ENCODE results near the gene PTPRK. TPM values are rescaled to one million over a fixed set of nuclear protein-coding genes. Genes with fewer than 3 reads are reported as not detected.
A peak's percentile ranks its signal among the peaks of the same experiment; 100 is the strongest.

The PTPRK gene
- total RNA-seq, 2 experiments from 2014 or later = 2.8 to 5.0 TPM

DNA sequence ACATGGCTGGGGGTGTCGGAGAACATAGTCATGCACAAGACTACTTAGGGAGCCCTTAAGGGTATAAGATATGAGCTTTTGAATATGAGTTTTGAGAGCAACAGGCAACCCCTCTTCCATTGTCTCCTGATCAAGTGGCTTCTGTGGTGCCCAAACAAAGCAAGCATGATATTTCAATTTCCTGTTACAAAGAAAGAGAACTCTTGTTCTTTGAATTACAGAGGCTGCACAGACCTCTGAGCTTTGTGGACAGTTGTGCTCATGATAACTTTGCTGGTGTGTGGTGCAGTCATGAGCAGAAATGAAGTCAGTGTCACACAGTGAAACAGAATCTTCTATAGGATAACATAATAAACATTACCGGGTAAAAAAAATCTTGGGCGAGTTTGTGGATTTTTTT, 552.7 kb downstream of the PTPRK start:
- H3K36me3 Mint-ChIP-seq = peaks cover 17% of the 10 kb centered on the region
- POLR2A ChIA-PET = interaction anchor here (0.6 to 4.5 kb wide), 14 partner anchors 10 to 88 kb away, joined by 3 to 51 read pairs (median 8); partner anchors contain the start of gene THEMIS
- peak; percentile 75 for ATAC-seq (ENCODE audit: low read depth)
- no peaks in the 10 kb centered on the region for H3K27me3 Mint-ChIP-seq
- H3K27ac Mint-ChIP-seq = peak overlapping the region; percentile 84
- peaks cover 3% of the 10 kb centered on the region for H3K9me3 Mint-ChIP-seq
- peak overlapping the region; percentile 71 for H3K4me3 Mint-ChIP-seq
- peaks cover 35% of the 10 kb centered on the region for H3K4me1 Mint-ChIP-seq
- no peak for DNase-seq

DNA sequence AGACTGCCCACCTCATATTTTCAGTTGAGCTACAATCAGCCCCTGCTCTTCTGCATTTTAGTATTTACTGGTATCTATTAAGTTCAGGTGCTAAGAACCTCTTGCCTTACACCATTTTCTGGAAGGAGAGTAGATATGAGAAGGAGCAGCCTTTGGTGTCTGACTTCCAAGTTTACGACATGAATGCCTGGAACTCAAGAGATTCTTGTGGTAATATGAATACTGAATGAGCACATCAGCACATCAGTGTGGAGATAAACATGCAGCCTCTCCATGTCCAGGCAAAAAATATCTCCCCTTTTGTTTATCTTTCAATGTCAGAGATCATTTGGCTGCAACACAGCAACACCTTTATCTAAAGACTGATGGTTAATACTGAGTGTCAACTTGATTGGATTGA, 553.8 kb downstream of the PTPRK start:
- Mint-ChIP-seq H3K4me1 (peaks cover 25% of the 10 kb centered on the region), H3K27ac (peak overlapping the region; percentile 84), H3K36me3 (peaks cover 21% of the 10 kb centered on the region), H3K27me3 (no peaks in the 10 kb centered on the region), H3K9me3 (peaks cover 4% of the 10 kb centered on the region), H3K4me3 (peak overlapping the region; percentile 71)
- POLR2A ChIA-PET = interaction anchor here (3.5 to 4.5 kb wide), 3 partner anchors 12 to 66 kb away, joined by 15 to 51 read pairs (median 48); partner anchors contain the start of gene THEMIS
- no peak for ATAC-seq (ENCODE audit: low read depth)
- DNase-seq = no peak

DNA sequence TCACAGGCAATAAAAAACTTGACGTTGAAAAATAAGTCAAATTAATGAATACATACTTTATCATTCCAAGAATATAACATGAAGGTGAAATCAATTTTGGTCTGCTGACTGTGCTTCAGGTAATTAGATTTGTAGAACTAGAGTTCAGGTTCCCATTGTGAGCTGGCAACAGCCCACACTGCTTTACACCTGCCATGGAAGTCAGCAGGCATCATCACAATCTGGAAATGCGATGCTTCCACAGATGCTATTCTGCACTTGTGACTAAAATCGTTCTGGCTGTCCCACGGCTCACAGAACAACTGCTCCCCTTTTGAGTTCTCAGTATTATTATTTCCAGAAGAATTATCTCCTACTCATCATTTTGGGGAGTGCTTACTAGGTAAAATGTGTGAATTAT, 556.9 kb downstream of the PTPRK start:
- ATAC-seq (ENCODE audit: low read depth) (no peak), DNase-seq (no peak)
- Mint-ChIP-seq H3K27ac (no peak overlapping the region), H3K27me3 (no peaks in the 10 kb centered on the region), H3K9me3 (peaks cover 16% of the 10 kb centered on the region), H3K4me3 (no peak overlapping the region), H3K36me3 (peaks cover 33% of the 10 kb centered on the region), H3K4me1 (peaks cover 25% of the 10 kb centered on the region)
- POLR2A ChIA-PET = no interaction called here

DNA sequence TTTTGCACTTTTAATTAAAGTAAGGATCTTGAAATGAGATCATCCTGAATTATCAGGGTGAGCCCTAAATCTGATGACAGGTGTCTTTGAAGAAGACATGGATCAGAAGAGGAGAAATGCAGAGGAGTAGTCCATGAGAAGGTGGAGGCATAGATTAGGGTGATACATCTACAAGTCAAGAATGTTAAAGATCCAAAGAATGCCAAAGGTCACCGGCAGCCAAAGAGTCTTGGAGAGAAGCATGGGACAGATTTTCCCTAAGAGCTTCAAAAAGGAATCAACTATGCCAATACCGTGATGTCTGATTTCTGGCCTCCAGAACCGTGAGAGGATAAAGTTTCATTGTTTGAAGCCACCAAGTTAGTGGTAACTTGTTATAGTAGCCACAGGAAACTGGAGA, 560.5 kb downstream of the PTPRK start:
- no peak overlapping the region for H3K4me3 Mint-ChIP-seq
- peaks cover 38% of the 10 kb centered on the region for H3K36me3 Mint-ChIP-seq
- H3K4me1 Mint-ChIP-seq = peaks cover 19% of the 10 kb centered on the region
- H3K27ac Mint-ChIP-seq = no peak overlapping the region
- ATAC-seq (ENCODE audit: low read depth) = no peak
- DNase-seq = no peak
- peaks cover 16% of the 10 kb centered on the region for H3K9me3 Mint-ChIP-seq
- POLR2A ChIA-PET = interaction anchor here (0.5 kb wide), 1 partner anchor 19 kb away, joined by 3 read pairs; no protein-coding TSS in a partner anchor
- no peaks in the 10 kb centered on the region for H3K27me3 Mint-ChIP-seq

DNA sequence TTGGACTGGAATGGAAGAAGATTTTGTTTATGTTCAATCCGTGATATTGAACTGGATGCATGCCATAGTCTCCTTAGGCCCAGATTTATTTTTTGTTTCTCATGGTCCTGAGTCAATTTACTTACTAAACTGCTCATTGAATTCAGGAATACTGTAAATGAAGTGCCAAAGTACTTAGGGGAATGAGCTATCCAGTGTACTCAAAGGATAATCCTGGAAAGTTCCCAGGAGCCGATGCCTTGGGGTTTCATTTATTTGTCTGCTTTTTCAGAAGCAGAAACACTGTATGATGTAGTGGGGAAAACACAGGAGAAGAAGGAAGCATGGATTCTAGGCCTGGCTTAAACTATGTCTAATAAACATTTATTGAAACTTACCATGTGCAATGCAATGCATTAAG, 563.4 kb downstream of the PTPRK start:
- no peaks in the 10 kb centered on the region for H3K27me3 Mint-ChIP-seq
- H3K27ac Mint-ChIP-seq = no peak overlapping the region
- H3K36me3 Mint-ChIP-seq = peaks cover 37% of the 10 kb centered on the region
- no peak for ATAC-seq (ENCODE audit: low read depth)
- no peak for DNase-seq
- POLR2A ChIA-PET = no interaction called here
- peaks cover 42% of the 10 kb centered on the region for H3K4me1 Mint-ChIP-seq
- no peak overlapping the region for H3K4me3 Mint-ChIP-seq
- H3K9me3 Mint-ChIP-seq = peaks cover 12% of the 10 kb centered on the region

DNA sequence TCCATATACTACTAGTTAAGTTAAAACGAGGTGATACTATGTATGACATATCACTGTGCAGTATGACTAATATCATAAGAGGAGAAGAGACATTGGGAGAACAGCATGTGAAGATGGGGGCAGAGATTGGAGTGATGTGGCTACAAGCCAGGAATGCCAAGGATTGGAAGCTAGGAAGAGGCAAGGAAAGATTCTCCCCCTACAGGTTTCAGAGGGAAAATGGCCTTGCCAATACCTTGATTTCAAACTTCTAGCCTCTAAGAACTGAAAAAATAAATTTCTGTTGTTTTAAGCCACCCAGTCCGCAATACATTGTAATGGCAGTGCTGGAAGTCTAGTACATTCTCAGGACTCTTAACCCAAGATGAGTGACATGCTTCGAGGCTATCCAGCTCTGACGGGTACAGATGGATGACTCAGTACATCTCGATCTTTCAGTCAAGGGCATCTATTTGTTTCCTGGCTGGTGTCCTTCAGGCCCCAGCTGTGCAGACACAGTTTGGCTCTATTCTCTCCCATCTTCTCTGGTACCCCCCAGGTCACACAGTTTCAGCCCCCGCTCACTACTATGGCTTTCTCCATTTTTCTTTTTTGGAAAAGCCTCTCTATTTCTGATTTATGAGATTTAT, 564.0 kb downstream of the PTPRK start:
- POLR2A ChIA-PET = no interaction called here
- no peak overlapping the region for H3K4me3 Mint-ChIP-seq
- DNase-seq = no peak
- peaks cover 11% of the 10 kb centered on the region for H3K9me3 Mint-ChIP-seq
- H3K4me1 Mint-ChIP-seq = peaks cover 48% of the 10 kb centered on the region
- H3K36me3 Mint-ChIP-seq = peaks cover 33% of the 10 kb centered on the region
- H3K27me3 Mint-ChIP-seq = no peaks in the 10 kb centered on the region
- no peak overlapping the region for H3K27ac Mint-ChIP-seq
- ATAC-seq (ENCODE audit: low read depth) = no peak

DNA sequence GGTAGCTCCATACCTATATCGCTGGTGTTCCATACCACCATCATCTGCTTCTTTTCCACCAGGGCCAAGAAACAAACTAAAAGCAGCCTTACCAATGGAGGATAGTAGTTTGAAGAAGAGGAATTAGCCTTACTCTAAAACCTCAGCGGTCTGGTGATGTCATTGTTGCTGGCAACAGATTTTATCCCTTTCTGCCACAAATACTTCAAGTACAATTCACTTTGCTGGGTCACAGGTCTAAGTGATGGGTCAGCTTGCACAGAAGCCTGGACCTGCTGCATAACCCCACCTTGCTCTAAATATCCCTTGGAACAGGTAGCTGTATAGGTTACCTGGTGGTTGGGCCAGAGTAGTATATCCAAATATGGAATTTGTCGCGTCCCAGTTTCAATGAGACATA, 566.3 kb downstream of the PTPRK start:
- peaks cover 64% of the 10 kb centered on the region for H3K4me1 Mint-ChIP-seq
- peak overlapping the region; percentile 8 for H3K4me3 Mint-ChIP-seq
- H3K27me3 Mint-ChIP-seq = no peaks in the 10 kb centered on the region
- peaks cover 6% of the 10 kb centered on the region for H3K9me3 Mint-ChIP-seq
- H3K27ac Mint-ChIP-seq = no peak overlapping the region
- no peak for ATAC-seq (ENCODE audit: low read depth)
- POLR2A ChIA-PET = interaction anchor here (1.2 to 2.0 kb wide), 2 partner anchors 14 to 20 kb away, joined by 3 to 15 read pairs; no protein-coding TSS in a partner anchor
- H3K36me3 Mint-ChIP-seq = peaks cover 32% of the 10 kb centered on the region
- no peak for DNase-seq

DNA sequence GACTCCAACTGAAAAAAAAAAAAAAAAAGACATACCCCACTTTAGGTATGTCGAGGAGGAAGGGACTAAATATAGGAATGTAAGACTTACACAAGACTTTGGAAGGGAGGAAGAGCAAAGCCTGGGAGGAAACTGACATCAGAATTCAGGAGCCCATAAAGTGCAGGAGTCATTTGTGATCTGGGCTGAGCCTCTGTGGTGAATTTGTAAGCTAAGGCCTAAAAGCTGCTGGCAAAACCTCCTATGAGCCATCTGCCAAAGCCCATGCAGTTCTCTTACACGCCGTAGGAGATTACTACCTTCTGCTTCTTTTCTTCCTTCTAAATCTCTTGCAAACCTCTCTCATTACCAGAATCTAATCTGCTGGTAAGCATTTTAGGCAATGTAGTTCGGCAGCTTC, 567.6 kb downstream of the PTPRK start:
- peaks cover 5% of the 10 kb centered on the region for H3K9me3 Mint-ChIP-seq
- H3K36me3 Mint-ChIP-seq = peaks cover 42% of the 10 kb centered on the region
- peak overlapping the region; percentile 43 for H3K4me3 Mint-ChIP-seq
- H3K27ac Mint-ChIP-seq = peak overlapping the region; percentile 86
- ATAC-seq (ENCODE audit: low read depth) = no peak
- POLR2A ChIA-PET = interaction anchor here (0.7 to 4.7 kb wide), 10 partner anchors 9 to 66 kb away, joined by 3 to 51 read pairs (median 4); partner anchors contain the start of gene THEMIS
- H3K4me1 Mint-ChIP-seq = peaks cover 65% of the 10 kb centered on the region
- H3K27me3 Mint-ChIP-seq = no peaks in the 10 kb centered on the region
- DNase-seq = no peak

DNA sequence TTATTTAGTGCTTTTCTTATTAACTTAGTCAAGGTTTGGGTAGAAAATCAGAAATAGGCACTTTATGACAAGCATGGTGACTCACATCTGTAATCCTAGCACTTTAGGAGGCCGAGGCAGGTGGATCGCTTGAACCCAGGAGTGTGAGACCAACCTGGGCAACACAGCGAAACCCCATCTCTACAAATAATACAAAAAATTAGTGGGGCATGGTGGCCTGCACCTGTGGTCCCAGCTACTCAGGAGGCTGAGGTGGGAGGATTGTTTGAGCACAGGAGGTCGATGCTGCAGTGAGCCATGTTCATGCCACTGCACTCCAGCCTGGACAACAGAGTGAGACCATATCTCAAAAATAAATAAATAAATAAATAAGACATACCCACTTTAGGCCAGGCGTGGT, 568.2 kb downstream of the PTPRK start:
- no peaks in the 10 kb centered on the region for H3K27me3 Mint-ChIP-seq
- H3K9me3 Mint-ChIP-seq = peaks cover 8% of the 10 kb centered on the region
- POLR2A ChIA-PET = interaction anchor here (0.7 to 4.7 kb wide), 9 partner anchors 9 to 52 kb away, joined by 3 to 51 read pairs (median 16); partner anchors contain the start of gene THEMIS
- H3K4me1 Mint-ChIP-seq = peaks cover 61% of the 10 kb centered on the region
- H3K4me3 Mint-ChIP-seq = peak overlapping the region; percentile 67
- H3K27ac Mint-ChIP-seq = peak overlapping the region; percentile 95
- DNase-seq (no peak), ATAC-seq (ENCODE audit: low read depth) (no peak)
- peaks cover 43% of the 10 kb centered on the region for H3K36me3 Mint-ChIP-seq

DNA sequence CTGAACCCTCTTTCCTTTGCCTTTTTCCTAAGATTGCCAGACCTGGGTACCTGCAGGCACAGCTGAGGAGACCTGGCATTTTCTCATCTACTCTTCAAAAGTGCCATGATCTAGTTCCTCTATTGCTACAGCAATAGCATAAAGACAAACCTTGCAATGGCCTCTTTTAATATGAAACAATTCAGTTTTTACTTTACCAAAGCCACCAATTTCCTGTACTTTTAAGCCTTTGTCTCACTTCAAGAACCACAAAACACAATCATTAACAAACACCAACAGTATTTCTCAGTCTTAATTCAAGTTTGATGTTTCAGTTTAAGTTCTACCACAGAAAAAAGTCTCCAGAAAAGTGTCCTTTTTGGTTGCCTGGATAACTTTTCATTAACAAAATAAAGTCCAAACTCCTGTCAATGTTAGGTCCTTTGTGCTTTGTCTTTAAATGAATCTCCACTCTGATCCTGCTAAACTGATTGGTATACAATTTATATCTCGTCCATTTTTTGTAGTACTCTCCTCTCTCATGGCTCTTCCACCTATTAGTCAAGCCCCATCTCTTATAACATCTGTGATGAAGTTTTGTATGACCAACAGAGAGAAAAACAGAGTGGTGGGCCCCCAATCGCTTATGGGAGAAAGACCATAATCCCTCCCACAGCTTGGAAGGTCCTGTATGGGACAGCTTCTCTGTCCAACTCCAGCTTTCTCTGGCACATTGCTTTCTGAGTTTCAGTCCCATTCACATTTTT, 569.1 kb downstream of the PTPRK start:
- Mint-ChIP-seq H3K27me3 (no peaks in the 10 kb centered on the region), H3K4me3 (peak overlapping the region; percentile 67), H3K27ac (peak overlapping the region; percentile 95), H3K4me1 (peaks cover 61% of the 10 kb centered on the region), H3K9me3 (peaks cover 15% of the 10 kb centered on the region), H3K36me3 (peaks cover 48% of the 10 kb centered on the region)
- POLR2A ChIA-PET = interaction anchor here (1.2 to 4.7 kb wide), 8 partner anchors 10 to 51 kb away, joined by 3 to 51 read pairs (median 16); partner anchors contain the start of gene THEMIS
- DNase-seq = no peak
- ATAC-seq (ENCODE audit: low read depth) = peak; percentile 69

DNA sequence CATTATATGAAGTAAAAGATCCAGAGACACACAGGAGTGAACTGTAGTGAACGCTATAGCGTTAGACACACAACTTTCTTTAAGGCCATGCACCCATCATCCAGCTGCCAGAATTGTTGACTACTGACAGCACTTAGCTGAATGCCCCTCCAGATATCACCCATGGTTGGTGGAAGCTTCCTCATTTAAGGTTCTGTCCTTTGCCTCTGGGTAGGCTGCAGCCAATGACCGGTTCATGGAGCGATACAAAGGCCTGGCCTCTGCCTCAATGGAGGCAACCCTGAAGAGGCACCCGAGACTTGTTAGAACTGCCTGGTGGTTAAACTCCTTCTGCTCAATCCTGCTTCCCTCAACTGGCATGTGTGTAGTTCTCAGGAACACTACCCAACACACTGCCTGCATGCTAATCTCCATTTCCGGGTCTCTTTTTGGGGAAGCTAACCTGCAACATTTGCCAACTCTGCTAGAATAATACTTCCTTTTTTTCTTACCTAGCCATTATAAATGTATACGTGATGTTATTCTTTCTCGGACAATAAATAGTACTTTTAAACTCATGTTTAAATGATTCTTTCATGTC, 569.7 kb downstream of the PTPRK start:
- POLR2A ChIA-PET = interaction anchor here (1.8 to 4.7 kb wide), 7 partner anchors 11 to 51 kb away, joined by 6 to 51 read pairs (median 17); partner anchors contain the start of gene THEMIS
- Mint-ChIP-seq H3K4me3 (peak overlapping the region; percentile 67), H3K9me3 (peaks cover 19% of the 10 kb centered on the region), H3K27ac (peak overlapping the region; percentile 95), H3K4me1 (peaks cover 59% of the 10 kb centered on the region), H3K36me3 (peaks cover 52% of the 10 kb centered on the region), H3K27me3 (no peaks in the 10 kb centered on the region)
- DNase-seq = no peak
- peak; percentile 25 for ATAC-seq (ENCODE audit: low read depth)

DNA sequence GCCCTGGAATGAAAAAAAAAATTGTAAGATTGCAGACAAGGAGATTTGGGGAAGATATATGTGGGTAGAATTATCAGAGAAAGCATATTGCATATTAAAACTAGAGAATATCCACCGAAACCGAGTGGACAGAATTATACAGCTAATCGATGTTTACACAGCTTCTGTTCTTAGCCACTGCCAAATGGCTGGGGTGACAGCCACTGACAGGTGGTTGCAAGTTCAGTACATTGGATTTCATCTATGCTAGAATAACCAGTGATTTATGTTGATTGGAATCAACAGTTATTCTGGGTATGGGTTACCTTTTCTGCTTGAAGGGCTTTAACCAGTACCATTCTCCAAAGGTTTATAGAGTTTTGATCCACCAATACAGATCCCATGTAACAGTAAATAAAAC, 571.1 kb downstream of the PTPRK start:
- Mint-ChIP-seq H3K4me3 (no peak overlapping the region), H3K4me1 (peaks cover 45% of the 10 kb centered on the region), H3K9me3 (peaks cover 25% of the 10 kb centered on the region), H3K27me3 (no peaks in the 10 kb centered on the region), H3K27ac (no peak overlapping the region), H3K36me3 (peaks cover 50% of the 10 kb centered on the region)
- DNase-seq (no peak), ATAC-seq (ENCODE audit: low read depth) (no peak)
- POLR2A ChIA-PET = interaction anchor here (2.9 to 4.7 kb wide), 5 partner anchors 14 to 49 kb away, joined by 16 to 51 read pairs (median 19); partner anchors contain the start of gene THEMIS

DNA sequence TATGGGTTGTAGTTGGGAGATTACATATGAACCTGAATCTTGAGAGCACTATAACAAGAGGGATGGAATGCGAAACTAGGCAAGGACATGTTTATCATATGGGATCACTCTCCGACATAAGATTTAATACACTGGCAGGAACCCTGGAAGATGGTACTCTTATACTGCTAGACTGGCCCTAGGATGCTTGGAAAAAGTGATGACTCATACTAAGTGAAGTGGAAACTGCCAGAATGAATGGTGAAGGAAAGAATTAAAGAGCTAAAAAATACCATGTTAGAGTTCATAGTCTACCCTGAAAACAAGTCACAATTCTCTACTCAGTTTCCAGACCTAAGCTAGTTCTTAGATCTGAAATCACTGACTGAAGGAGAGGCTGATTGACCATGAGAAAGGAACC, 574.0 kb downstream of the PTPRK start:
- no peak for ATAC-seq (ENCODE audit: low read depth)
- peaks cover 53% of the 10 kb centered on the region for H3K36me3 Mint-ChIP-seq
- H3K27me3 Mint-ChIP-seq = no peaks in the 10 kb centered on the region
- peak overlapping the region; percentile 4 for H3K27ac Mint-ChIP-seq
- H3K4me3 Mint-ChIP-seq = no peak overlapping the region
- DNase-seq = no peak
- H3K4me1 Mint-ChIP-seq = peaks cover 24% of the 10 kb centered on the region
- peaks cover 28% of the 10 kb centered on the region for H3K9me3 Mint-ChIP-seq
- POLR2A ChIA-PET = no interaction called here
